EH (cell line): ENCODE results near the gene CD320.
A peak's percentile ranks its signal among the peaks of the same experiment; 100 is the strongest.
"Not testable (repeated sequence)": the region's sequence is repeated elsewhere in the genome, so short reads cannot be mapped to it uniquely, and the experiment has no call there.

Source experiments
- DNase-seq: peaks from one replicate; pipeline ENCODE4 v3.0.0-alpha.2; 2015; ENCODE audit warnings: low read depth

Gene CD320

GRCh38 chr19:8333767-8334457, 25.8 kb upstream of the CD320 start:
- no peak for DNase-seq

- no peak for DNase-seq
Measured at GRCh38 chr19:8332976-8333766, 25.0 kb upstream of the CD320 start.

- DNase-seq: no peak
Measured at GRCh38 chr19:8331263-8331845, 23.2 kb upstream of the CD320 start.

GRCh38 chr19:8329996-8330395, 21.8 kb upstream of the CD320 start:
- DNase-seq: no peak

- DNase-seq: no peak
Measured at GRCh38 chr19:8325454-8325853, 17.3 kb upstream of the CD320 start.

- DNase-seq: no peak
Measured at GRCh38 chr19:8324186-8325050, 16.3 kb upstream of the CD320 start.

GRCh38 chr19:8323781-8324185, 15.6 kb upstream of the CD320 start:
- no peak for DNase-seq

- no peak for DNase-seq
Measured at GRCh38 chr19:8322638-8322997, 14.5 kb upstream of the CD320 start.

GRCh38 chr19:8321986-8322637, 14.0 kb upstream of the CD320 start:
- no peak for DNase-seq

- peak; percentile 95 for DNase-seq
Measured at GRCh38 chr19:8321067-8321985, 13.2 kb upstream of the CD320 start, which contains the start of the genes NDUFA7 and RPS28. Gene NDUFA7 (minus strand): TSS chr19:8321375. CDS start chr19:8321358, 17 bp downstream. Gene RPS28 (plus strand): TSS chr19:8321496. CDS start chr19:8321531, 35 bp downstream.

GRCh38 chr19:8320564-8321066, 12.5 kb upstream of the CD320 start:
- DNase-seq: peak; percentile 29

- DNase-seq: no peak
Measured at GRCh38 chr19:8319807-8320520, 11.8 kb upstream of the CD320 start.

- DNase-seq: peak; percentile 35
Measured at GRCh38 chr19:8318835-8319234, 10.7 kb upstream of the CD320 start.

- no peak for DNase-seq
Measured at GRCh38 chr19:8316351-8317125, 8.4 kb upstream of the CD320 start.

- not testable (repeated sequence) for DNase-seq
Measured at GRCh38 chr19:8314981-8315640, 7.0 kb upstream of the CD320 start.

- no peak for DNase-seq
Measured at GRCh38 chr19:8311461-8312260, 3.5 kb upstream of the CD320 start.

GRCh38 chr19:8310342-8311055, 2.3 kb upstream of the CD320 start:
- DNase-seq: no peak
